HG03442 (cell line): ENCODE data around the gene GLRA3.
A peak's percentile ranks its signal among the peaks of the same experiment; 100 is the strongest.

Experiments
- ATAC-seq: cut with Tn5 transposase; IDR thresholded peaks from one replicate; pipeline ENCODE4 v1.9.1; 2021; ENCODE audit warnings: mild to moderate bottlenecking, moderate library complexity; ENCODE audit not compliant: unreplicated experiment

Gene GLRA3

GRCh38 chr4:174607792-174608191, 221.3 kb downstream of the GLRA3 start:
- no peak for ATAC-seq

- no peak for ATAC-seq
Measured at GRCh38 chr4:174604198-174604597, 224.8 kb downstream of the GLRA3 start.

- no peak for ATAC-seq
Measured at GRCh38 chr4:174600391-174600790, 228.7 kb downstream of the GLRA3 start.

GRCh38 chr4:174598800-174599199, 230.2 kb downstream of the GLRA3 start:
- ATAC-seq: no peak

- no peak for ATAC-seq
Measured at GRCh38 chr4:174596513-174596912, 232.5 kb downstream of the GLRA3 start.

- no peak for ATAC-seq
Measured at GRCh38 chr4:174595141-174595929, 233.7 kb downstream of the GLRA3 start.

- ATAC-seq: no peak
Measured at GRCh38 chr4:174593701-174594100, 235.3 kb downstream of the GLRA3 start.

GRCh38 chr4:174592985-174593335, 236.1 kb downstream of the GLRA3 start:
- ATAC-seq: no peak

- no peak for ATAC-seq
Measured at GRCh38 chr4:174592256-174592984, 236.6 kb downstream of the GLRA3 start.

- ATAC-seq: peak; percentile 86
Measured at GRCh38 chr4:174591243-174592021, 237.6 kb downstream of the GLRA3 start.

- ATAC-seq: no peak
Measured at GRCh38 chr4:174590336-174590735, 238.7 kb downstream of the GLRA3 start.
